Measurements from ENCODE around the gene CKMT1B.
"Not testable (repeated sequence)": the region's sequence is repeated elsewhere in the genome, so short reads cannot be mapped to it uniquely, and the experiment has no call there.

DNA sequence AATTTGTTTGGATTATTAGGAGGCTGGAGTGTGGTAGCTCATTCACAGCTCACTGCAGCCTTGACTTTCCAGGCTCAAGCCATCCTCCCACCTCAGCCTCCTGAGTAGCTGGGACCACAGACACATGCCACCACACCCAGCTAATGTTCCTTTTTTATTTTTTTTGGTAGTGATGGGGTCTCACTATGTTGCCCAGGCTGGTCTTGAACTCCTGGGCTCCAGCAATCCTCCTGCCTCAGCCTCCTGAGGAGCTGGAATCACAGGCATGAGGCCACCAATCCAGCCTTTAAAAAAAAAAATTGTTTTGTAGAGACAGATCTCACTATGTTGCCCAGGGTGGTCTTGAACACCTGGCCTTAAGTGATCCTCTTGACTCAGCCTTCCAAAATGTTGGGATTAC, 33.1 kb downstream of the CKMT1B start:
- not testable (repeated sequence) for TF ChIP-seq EZH2 (IDR thresholded peaks at IDR 0.05; ENCODE audit: borderline replicate concordance, low read length)
- TF ChIP-seq, protein P1, sequence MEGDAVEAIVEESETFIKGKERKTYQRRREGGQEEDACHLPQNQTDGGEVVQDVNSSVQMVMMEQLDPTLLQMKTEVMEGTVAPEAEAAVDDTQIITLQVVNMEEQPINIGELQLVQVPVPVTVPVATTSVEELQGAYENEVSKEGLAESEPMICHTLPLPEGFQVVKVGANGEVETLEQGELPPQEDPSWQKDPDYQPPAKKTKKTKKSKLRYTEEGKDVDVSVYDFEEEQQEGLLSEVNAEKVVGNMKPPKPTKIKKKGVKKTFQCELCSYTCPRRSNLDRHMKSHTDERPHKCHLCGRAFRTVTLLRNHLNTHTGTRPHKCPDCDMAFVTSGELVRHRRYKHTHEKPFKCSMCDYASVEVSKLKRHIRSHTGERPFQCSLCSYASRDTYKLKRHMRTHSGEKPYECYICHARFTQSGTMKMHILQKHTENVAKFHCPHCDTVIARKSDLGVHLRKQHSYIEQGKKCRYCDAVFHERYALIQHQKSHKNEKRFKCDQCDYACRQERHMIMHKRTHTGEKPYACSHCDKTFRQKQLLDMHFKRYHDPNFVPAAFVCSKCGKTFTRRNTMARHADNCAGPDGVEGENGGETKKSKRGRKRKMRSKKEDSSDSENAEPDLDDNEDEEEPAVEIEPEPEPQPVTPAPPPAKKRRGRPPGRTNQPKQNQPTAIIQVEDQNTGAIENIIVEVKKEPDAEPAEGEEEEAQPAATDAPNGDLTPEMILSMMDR (IDR thresholded peaks at IDR 0.05; ENCODE audit: low read length), result not testable (repeated sequence)

Data from OCI-LY1 (cell line).